Fibroblast of the aortic adventitia (primary cell): ENCODE data around the gene ABLIM1. TPM values are rescaled to one million over a fixed set of nuclear protein-coding genes. Genes with fewer than 3 reads are reported as not detected.
A peak's percentile ranks its signal among the peaks of the same experiment; 100 is the strongest.

Experiments
- DNase-seq: peaks from one replicate; pipeline ENCODE4 v3.0.0-alpha.2; 2010; ENCODE audit warnings: low read depth
- H3K4me3 ChIP-seq: 2 replicates; pipeline ENCODE4 v1.5.1; 2011; ENCODE audit warnings: low read depth, mild to moderate bottlenecking, control low read depth, low read length, moderate library complexity
- CTCF ChIP-seq: IDR thresholded peaks from 2 replicates; pipeline ENCODE4 v1.5.1; 2011; ENCODE audit warnings: mild to moderate bottlenecking, low read length, control low read depth, inconsistent platforms; ENCODE audit not compliant: insufficient read depth
- total RNA-seq: library from RNA; depleted of rRNA; stranded (reverse); fragments of >200 nt; gene quantifications from 2 replicates; pipeline ENCODE4 v1.2.3, GENCODE V29; 2012; ENCODE audit warnings: low replicate concordance

The ABLIM1 gene
- total RNA-seq, 1 donor, result 36.1 TPM

DNA sequence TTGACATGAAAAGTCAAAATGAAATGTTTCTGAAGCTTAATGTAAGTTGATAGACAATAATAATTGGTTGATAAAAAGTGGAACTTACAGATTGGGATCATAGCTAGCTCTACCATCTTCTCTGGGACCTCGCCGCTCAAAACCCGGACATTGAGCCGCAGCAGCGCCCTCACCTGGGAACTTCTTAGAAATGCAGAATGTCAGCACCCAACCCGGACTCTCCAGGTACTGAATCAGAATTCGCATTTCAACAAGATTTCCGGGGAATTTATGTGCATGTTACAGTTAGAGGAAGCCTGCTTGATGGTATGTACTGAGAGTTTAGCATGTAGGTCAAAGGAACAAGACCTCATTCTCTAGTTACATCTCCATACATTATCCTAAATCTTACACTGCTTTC, 36.7 kb upstream of the ABLIM1 start:
- TF ChIP-seq CTCF, result peak; percentile 35
- no peak for DNase-seq

GRCh38 chr10:114694062-114694461, 36.0 kb upstream of the ABLIM1 start:
- DNase-seq, result no peak
- no peak for TF ChIP-seq CTCF
- no peak overlapping the region for H3K4me3 ChIP-seq

More for the DNA sequence above, 36.7 kb upstream of the ABLIM1 start:
- no peak overlapping the region for H3K4me3 ChIP-seq

- H3K4me3 ChIP-seq, result no peak overlapping the region
- DNase-seq, result no peak
- TF ChIP-seq CTCF, result no peak
Measured at GRCh38 chr10:114691442-114691941, 33.4 kb upstream of the ABLIM1 start.

DNA sequence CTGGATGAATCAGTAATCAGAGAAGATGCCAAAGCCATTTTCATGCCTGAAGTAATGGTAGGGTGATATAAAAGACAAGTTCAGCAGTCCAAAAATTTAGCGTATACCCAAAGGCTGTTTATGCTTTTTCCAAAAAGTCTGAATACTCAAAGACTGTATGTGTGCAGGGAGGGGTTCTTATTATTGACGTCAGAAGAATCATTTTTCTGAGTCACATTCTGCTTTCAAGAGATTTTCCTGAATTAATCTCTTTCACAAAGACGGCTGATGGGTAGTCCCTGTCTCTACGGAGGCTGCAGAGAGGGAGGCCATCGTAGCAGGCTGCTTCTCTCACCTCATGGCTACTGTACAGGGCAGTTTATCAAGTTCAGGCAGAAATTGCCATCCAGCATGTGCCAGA, 30.7 kb upstream of the ABLIM1 start:
- DNase-seq, result no peak
- no peak for TF ChIP-seq CTCF
- no peak overlapping the region for H3K4me3 ChIP-seq

DNA sequence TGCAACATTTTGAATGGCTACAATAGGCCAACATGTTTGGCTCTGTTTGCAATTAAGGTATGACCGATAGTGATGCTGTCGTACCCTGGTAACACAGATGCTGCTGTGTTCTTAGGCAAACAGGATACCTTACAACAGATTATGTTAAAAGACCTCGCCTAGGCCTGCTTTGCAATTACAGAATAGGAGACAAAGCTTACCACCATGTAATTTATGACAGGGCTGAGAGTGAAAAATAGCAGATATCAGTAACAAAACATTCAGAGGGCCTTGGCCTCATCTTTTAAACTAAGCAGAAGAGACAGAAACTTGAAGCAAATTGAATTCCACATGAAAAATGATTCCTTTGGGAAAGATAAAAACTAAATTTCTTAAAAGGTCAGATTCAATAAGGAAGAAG, 29.4 kb upstream of the ABLIM1 start:
- no peak overlapping the region for H3K4me3 ChIP-seq
- no peak for TF ChIP-seq CTCF
- DNase-seq, result peak; percentile 30

GRCh38 chr10:114686013-114686412, 27.9 kb upstream of the ABLIM1 start:
- TF ChIP-seq CTCF, result no peak
- no peak overlapping the region for H3K4me3 ChIP-seq
- no peak for DNase-seq

DNA sequence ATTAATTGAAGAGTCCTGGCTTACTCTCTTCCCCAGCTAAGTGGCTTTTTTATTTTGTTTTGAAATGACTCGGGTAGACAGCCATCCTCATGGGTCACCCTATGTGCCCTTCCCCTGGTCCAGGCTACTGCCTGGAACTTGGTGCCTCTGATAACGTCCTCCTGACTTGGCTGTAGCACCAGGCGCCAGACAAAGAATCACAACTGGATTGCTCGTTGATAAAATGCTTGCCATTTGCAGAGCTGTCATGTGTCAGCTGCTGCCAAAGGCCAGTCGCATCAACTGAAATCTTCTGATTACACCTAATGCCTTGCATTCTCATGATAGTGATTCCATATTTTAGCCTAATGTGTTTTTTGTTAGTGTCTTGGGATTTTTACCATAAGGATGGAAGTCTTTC, 27.4 kb upstream of the ABLIM1 start:
- DNase-seq, result no peak
- no peak overlapping the region for H3K4me3 ChIP-seq
- TF ChIP-seq CTCF, result no peak
